GOT3 (cell line): ENCODE measurements around the gene PDGFRB.
A peak's percentile ranks its signal among the peaks of the same experiment; 100 is the strongest.

Experiments used
- DNase-seq: peaks from one replicate; lab custom pipeline; 2025; ENCODE audit warnings: mixed read lengths; lab: John Stamatoyannopoulos, UW

PDGFRB gene

GRCh38 chr5:150144246-150144801, 11.3 kb downstream of the PDGFRB start:
- no peak for DNase-seq

GRCh38 chr5:150143350-150144245, 12.0 kb downstream of the PDGFRB start:
- peak; percentile 41 for DNase-seq

- peak; percentile 35 for DNase-seq
Observed at GRCh38 chr5:150142959-150143349, 12.7 kb downstream of the PDGFRB start.

GRCh38 chr5:150142185-150142958, 13.3 kb downstream of the PDGFRB start:
- no peak for DNase-seq

- DNase-seq = no peak
Observed at GRCh38 chr5:150141544-150142184, 14.0 kb downstream of the PDGFRB start.

- no peak for DNase-seq
Observed at GRCh38 chr5:150140830-150141229, 14.8 kb downstream of the PDGFRB start.

GRCh38 chr5:150139334-150139733, 16.3 kb downstream of the PDGFRB start:
- DNase-seq = no peak

GRCh38 chr5:150138551-150139265, 16.9 kb downstream of the PDGFRB start:
- no peak for DNase-seq

- DNase-seq = no peak
Observed at GRCh38 chr5:150137997-150138396, 17.6 kb downstream of the PDGFRB start.

- no peak for DNase-seq
Observed at GRCh38 chr5:150137168-150137957, 18.3 kb downstream of the PDGFRB start.

- DNase-seq = no peak
Observed at GRCh38 chr5:150136305-150137167, 19.1 kb downstream of the PDGFRB start.

- no peak for DNase-seq
Observed at GRCh38 chr5:150135557-150136304, 19.9 kb downstream of the PDGFRB start.

- DNase-seq = no peak
Observed at GRCh38 chr5:150134198-150134588, 21.5 kb downstream of the PDGFRB start.

- no peak for DNase-seq
Observed at GRCh38 chr5:150133581-150134197, 22.0 kb downstream of the PDGFRB start.

GRCh38 chr5:150132740-150133139, 22.9 kb downstream of the PDGFRB start:
- no peak for DNase-seq

- no peak for DNase-seq
Observed at GRCh38 chr5:150131978-150132694, 23.5 kb downstream of the PDGFRB start.

GRCh38 chr5:150131461-150131860, 24.2 kb downstream of the PDGFRB start:
- no peak for DNase-seq

- no peak for DNase-seq
Observed at GRCh38 chr5:150130493-150130922, 25.1 kb downstream of the PDGFRB start.
